HG03060 (cell line): ENCODE measurements around the gene FXYD2.
A peak's percentile ranks its signal among the peaks of the same experiment; 100 is the strongest.

Experiments
- ATAC-seq: cut with Tn5 transposase; IDR thresholded peaks from one replicate; pipeline ENCODE4 v1.9.1; 2021; ENCODE audit warnings: low read depth, moderate number of reproducible peaks; ENCODE audit not compliant: unreplicated experiment

Gene FXYD2

GRCh38 chr11:117836077-117836960 lies 11.8 kb upstream of the FXYD2 start:
- no peak for ATAC-seq

DNA sequence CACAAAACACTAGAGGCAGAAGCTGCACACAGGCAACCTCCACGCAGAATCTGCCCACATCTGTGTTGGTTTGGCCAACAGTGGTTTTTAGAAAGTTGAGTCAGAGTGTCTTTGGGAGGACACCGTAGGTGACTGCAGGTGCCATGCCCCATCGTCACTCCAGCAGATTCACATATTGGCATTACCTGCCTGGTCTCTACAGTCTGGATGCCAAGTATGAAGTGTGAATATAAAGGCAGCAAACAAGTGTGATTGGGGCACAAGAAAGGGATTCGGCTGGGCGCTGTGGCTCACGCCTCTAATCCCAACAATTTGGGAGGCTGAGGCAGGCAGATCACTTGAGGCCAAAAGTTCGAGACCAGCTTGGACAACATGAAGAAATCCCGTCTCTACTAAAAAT lies 11.0 kb upstream of the FXYD2 start:
- ATAC-seq: no peak

GRCh38 chr11:117834838-117835443 lies 10.4 kb upstream of the FXYD2 start:
- no peak for ATAC-seq

DNA sequence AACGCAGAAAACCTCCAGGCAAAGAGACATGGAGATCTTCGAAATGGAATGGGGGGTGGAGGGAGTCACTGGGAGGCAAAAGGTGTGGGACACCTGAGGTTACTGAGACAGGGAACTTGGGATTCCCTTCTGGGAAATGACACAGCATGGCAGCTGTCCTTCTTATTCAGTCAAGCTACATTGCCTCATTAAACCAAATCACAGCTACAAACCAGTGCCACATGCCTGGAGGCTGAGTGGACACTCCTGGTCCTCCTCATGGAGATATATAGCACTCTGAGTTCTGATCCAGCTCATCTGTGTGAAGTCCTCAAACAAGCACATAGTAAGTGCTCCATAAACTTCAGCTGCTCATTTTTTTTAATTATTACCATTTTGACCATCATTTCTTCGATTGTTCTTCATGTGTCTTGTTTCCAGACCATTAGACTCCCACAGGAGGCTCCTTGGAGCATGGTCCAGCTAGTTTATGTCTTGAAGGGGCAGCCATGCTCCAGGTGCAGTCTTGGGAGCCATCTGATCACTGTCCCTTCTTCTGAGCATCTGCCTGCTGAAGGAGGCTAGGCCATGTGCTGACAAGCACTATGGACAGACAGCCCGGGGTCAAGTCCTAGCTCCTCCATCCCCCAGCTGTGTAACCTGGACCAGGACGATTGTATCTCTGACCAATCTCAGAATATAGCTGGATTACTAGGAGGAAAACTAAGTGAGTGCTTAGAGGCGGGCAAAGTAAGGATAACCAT lies 9.7 kb upstream of the FXYD2 start:
- ATAC-seq: no peak

GRCh38 chr11:117833401-117833891 lies 8.9 kb upstream of the FXYD2 start:
- ATAC-seq: no peak

DNA sequence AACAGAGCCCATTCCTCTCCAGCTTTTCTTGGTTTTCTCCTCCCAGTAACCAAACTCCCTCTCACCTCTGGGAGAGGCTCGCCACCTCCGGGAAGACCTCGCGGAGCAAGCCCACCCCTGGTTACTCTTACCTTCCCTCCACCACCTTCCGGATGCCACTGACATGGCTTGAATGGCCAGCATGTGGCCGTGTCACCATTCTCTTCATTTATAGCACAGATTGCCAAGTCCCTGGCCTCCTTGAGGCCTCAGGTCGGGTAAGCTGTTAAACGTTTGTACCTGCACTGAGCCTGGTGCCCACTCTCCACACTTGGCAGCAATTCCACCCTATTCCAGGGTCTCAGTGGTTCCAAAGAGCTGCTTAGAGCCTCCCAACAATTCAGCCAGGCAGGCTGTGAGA lies 8.0 kb upstream of the FXYD2 start:
- no peak for ATAC-seq

DNA sequence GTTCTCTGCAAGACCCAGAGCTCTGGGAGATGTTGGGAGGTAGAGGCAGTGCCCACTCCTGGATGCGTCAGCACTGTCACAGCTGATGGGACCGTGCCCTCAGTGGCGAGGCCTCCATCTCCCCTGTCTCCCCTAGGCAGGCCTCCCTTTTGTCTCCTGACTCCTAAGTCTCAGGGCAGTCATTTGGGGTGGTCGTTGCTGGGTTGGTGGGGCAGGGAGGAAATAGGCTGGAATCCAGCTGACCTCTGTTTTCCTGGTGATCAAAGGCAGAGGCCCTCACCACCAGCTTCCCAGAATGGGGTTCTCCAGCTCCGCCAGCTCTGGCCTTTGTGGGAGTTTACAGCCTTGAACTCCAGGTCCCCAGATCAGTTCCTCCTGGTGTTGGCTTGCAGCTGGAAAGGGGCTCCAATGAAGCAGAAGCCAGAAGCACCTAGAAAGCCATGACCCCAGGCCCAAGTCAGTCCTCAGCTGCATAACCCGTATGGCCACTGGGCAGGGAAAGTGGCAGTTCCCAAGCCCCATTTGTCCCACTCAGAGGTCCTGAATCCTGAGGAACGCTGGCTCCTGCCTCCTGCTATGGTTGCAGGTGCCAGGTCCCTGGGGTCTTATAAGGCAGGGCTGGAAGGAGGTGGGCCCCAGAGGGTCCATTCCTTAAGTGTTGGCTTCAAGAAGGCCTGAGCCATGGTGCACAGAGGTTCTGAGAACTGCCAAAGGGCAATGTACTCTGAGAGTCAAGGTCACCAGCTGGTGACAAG lies 7.3 kb upstream of the FXYD2 start:
- ATAC-seq: no peak

- no peak for ATAC-seq
These were observed 6.3 kb upstream of the FXYD2 start for GRCh38 chr11:117830674-117831351.

- no peak for ATAC-seq
These were observed 5.5 kb upstream of the FXYD2 start for GRCh38 chr11:117830072-117830471.

GRCh38 chr11:117829369-117829725 lies 4.8 kb upstream of the FXYD2 start:
- ATAC-seq: no peak

GRCh38 chr11:117828611-117829368 lies 4.2 kb upstream of the FXYD2 start:
- ATAC-seq: peak; percentile 40

GRCh38 chr11:117827521-117828511 lies 3.3 kb upstream of the FXYD2 start:
- no peak for ATAC-seq

- no peak for ATAC-seq
These were observed 2.3 kb upstream of the FXYD2 start for GRCh38 chr11:117826832-117827231.

GRCh38 chr11:117826190-117826570 lies 1.6 kb upstream of the FXYD2 start:
- no peak for ATAC-seq

- no peak for ATAC-seq
These were observed 1.1 kb upstream of the FXYD2 start for GRCh38 chr11:117825538-117826189.

GRCh38 chr11:117823946-117824420 lies 561 bp downstream of the FXYD2 start:
- no peak for ATAC-seq

GRCh38 chr11:117823294-117823945 lies 1.1 kb downstream of the FXYD2 start:
- no peak for ATAC-seq
